Gastrocnemius medialis (tissue), 4 donors: ENCODE data around the gene METTL2B.
A peak's percentile ranks its signal among the peaks of the same experiment; 100 is the strongest.
"Not testable (repeated sequence)": the region's sequence is repeated elsewhere in the genome, so short reads cannot be mapped to it uniquely, and the experiment has no call there.

Experiments used
- CTCF ChIP-seq, 5 experiments: fragments of 450-650 bp in 3 of 5; fragments of 200-600 bp in 2 of 5; sonication (generic) in 2 of 5; IDR thresholded peaks in 4 of 5; conservative IDR thresholded peaks in 1 of 5; 1 replicate in 4 of 5; 2 replicates in 1 of 5; pipeline ENCODE4 v1.5.1; 2016 to 2019; ENCODE audit warnings: antibody characterized with exemption in 5 of 5, mild to moderate bottlenecking in 3 of 5, moderate library complexity in 3 of 5
- POLR2A ChIP-seq, 2 donors: fragments of 450-650 bp; IDR thresholded peaks; one replicate each; pipeline ENCODE4 v1.6.1; 2017; ENCODE audit warnings: antibody characterized with exemption in 2 of 2, mild to moderate bottlenecking in 2 of 2, moderate library complexity in 2 of 2

DNA sequence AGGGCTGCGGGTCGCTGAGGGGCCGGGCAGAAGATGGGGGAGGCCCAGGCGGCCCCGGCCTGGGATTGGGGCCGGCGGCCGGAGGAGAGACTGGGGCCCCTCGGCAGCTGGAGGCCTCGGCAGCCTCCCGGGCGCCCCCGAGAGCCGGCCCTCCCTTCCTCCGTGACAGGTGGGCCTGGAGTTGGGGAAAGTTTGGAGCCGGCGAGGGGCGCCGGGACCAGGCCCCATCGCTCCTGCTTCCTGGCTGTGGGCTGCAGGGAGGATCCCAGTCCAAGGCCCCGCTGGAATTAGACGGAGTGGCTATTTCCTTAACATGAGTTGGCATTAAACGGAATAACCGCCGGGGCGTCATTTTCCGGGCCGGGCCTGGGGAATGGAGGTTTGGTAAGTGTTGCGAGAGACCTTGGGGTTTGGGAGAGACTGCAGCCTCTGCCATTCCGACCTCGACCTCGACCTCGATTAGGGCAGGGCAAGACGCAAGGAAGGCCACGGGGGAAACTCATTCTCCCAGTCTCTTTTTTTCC is 55.5 kb downstream of the METTL2B start:
- TF ChIP-seq CTCF (IDR thresholded peaks at IDR 0.05 in 4 of 5, conservative IDR thresholded peaks at IDR 0.05 in 1 of 5), result not testable (repeated sequence)
- TF ChIP-seq POLR2A (IDR thresholded peaks at IDR 0.05), result peak in 1 of 2 donors; percentile 12
